Left lung (tissue), 10 donors: ENCODE data around the gene KDM8. TPM values are rescaled to one million over a fixed set of nuclear protein-coding genes. Genes with fewer than 3 reads are reported as not detected.
"Not testable (repeated sequence)": the region's sequence is repeated elsewhere in the genome, so short reads cannot be mapped to it uniquely, and the experiment has no call there.

ENCODE experiments used
- ATAC-seq: fragments of 200-7000 bp; cut with Tn5 transposase; one replicate; pipeline ENCODE4 v1.9.1; 2020; ENCODE audit warnings: moderate library complexity
- DNase-seq, 4 donors: peaks; one replicate each; pipeline ENCODE4 v3.0.0-alpha.2; 2013 to 2020
- H3K27ac ChIP-seq, 2 donors: fragments of 200-600 bp; sonication (generic) in 1 of 2; one replicate each; pipeline versions ENCODE4 v1.5.0 to v1.8.0; 2020 to 2021
- H3K27me3 ChIP-seq, 2 donors: fragments of 200-600 bp; sonication (generic) in 1 of 2; one replicate each; pipeline versions ENCODE4 v1.5.0 to v1.8.0; 2020 to 2021
- H3K36me3 ChIP-seq, 2 donors: fragments of 200-600 bp; sonication (generic) in 1 of 2; one replicate each; pipeline versions ENCODE4 v1.5.0 to v1.8.0; 2020 to 2021
- H3K4me1 ChIP-seq, 2 donors: fragments of 200-600 bp; one replicate each; pipeline ENCODE4 v1.8.0; 2021
- H3K4me3 ChIP-seq, 2 donors: fragments of 200-600 bp; sonication (generic) in 1 of 2; one replicate each; pipeline versions ENCODE4 v1.5.0 to v1.8.0; 2020 to 2021; ENCODE audit warnings: mild to moderate bottlenecking in 1 of 2
- H3K9me3 ChIP-seq, 2 donors: fragments of 200-600 bp; sonication (generic) in 1 of 2; one replicate each; pipeline versions ENCODE4 v1.5.0 to v1.8.0; 2020 to 2021
- CTCF ChIP-seq, 2 donors: fragments of 200-600 bp; sonication (generic) in 1 of 2; IDR thresholded peaks; one replicate each; pipeline versions ENCODE4 v1.5.0 to v1.8.0; 2021; ENCODE audit warnings: antibody characterized with exemption in 2 of 2
- intact Hi-C, 2 donors: fragments of 100-400 bp; cut with DNase I; formaldehyde crosslinking; loops; one replicate each; pipeline versions ENCODE4 v1.11.2 to v1.14.2; 2022
- polyA plus RNA-seq, 6 donors: library from polyadenylated mRNA; unstranded; fragments of 120-200 nt; gene quantifications; one replicate each; pipeline ENCODE4 v1.2.1, GENCODE V29; 2013; ENCODE audit not compliant: insufficient read length in 6 of 6
- total RNA-seq, 2 donors: library from RNA; stranded (reverse); fragmentation: NEBNext Ultra II Directional; extraction: Animal tissue kit (Norgen Biotek cat#: 25700); gene quantifications; one replicate each; pipeline ENCODE4 v1.2.1, GENCODE V29; 2021
- donor health status: DM: no; HTN: yes; CAD: no.
- donor health status: DM: no; HTN: no; CAD: no.

The KDM8 gene
- total and polyA plus RNA-seq, 8 donors: 5.2 to 9.9 (median 8.8) TPM

GRCh38 chr16:27246439-27246838 is 43.1 kb downstream of the KDM8 start:
- Histone ChIP-seq H3K4me3 (no peak overlapping the region), H3K4me1 (peaks cover 22 to 65% of the 10 kb centered on the region in 2 donors), H3K27ac (peak overlapping the region in 1 of 2 donors; percentile 81), H3K36me3 (no peaks in the 10 kb centered on the region), H3K27me3 (no peaks in the 10 kb centered on the region), H3K9me3 (no peaks in the 10 kb centered on the region)
- no peak for TF ChIP-seq CTCF (IDR thresholded peaks at IDR 0.05)
- intact Hi-C loops: loop anchor here in 1 of 2 donors (10.0 kb wide), 1 partner anchor 68 kb away; the partner anchor contains the start of gene IL4R
- no peak for ATAC-seq
- peak in 1 of 4 donors; percentile 28 for DNase-seq

- not testable (repeated sequence) for H3K27me3 ChIP-seq
Observed at GRCh38 chr16:27247076-27247475, 43.8 kb downstream of the KDM8 start.

GRCh38 chr16:27248036-27248435 is 44.7 kb downstream of the KDM8 start:
- H3K27ac ChIP-seq: no peak overlapping the region
- intact Hi-C loops: loop anchor here in 1 of 2 donors (10.0 kb wide), 1 partner anchor 67 kb away; the partner anchor contains the start of gene IL4R
- peaks cover 19 to 51% of the 10 kb centered on the region in 2 donors for H3K4me1 ChIP-seq
- no peak for TF ChIP-seq CTCF (IDR thresholded peaks at IDR 0.05)
- H3K36me3 ChIP-seq: peaks cover 0 to 5% of the 10 kb centered on the region in 2 donors
- H3K27me3 ChIP-seq: no peaks in the 10 kb centered on the region
- ATAC-seq: no peak
- no peaks in the 10 kb centered on the region for H3K9me3 ChIP-seq
- no peak for DNase-seq
- H3K4me3 ChIP-seq: no peak overlapping the region

More at GRCh38 chr16:27247076-27247475, 43.8 kb downstream of the KDM8 start:
- intact Hi-C loops: loop anchor here in 1 of 2 donors (10.0 kb wide), 1 partner anchor 68 kb away; the partner anchor contains the start of gene IL4R
- H3K9me3 ChIP-seq, H3K36me3 ChIP-seq, ATAC-seq, H3K4me3 ChIP-seq: not testable (repeated sequence)
- peaks cover 19 to 59% of the 10 kb centered on the region in 2 donors for H3K4me1 ChIP-seq
- DNase-seq: peak in 1 of 4 donors; percentile 28
- H3K27ac ChIP-seq: peak overlapping the region in 1 of 2 donors; percentile 81

- not testable (repeated sequence) for H3K36me3 ChIP-seq, H3K9me3 ChIP-seq, H3K27ac ChIP-seq, DNase-seq, H3K27me3 ChIP-seq, H3K4me3 ChIP-seq, ATAC-seq
- intact Hi-C loops: loop anchor here in 1 of 2 donors (10.0 kb wide), 1 partner anchor 66 kb away; the partner anchor contains the start of gene IL4R
- H3K4me1 ChIP-seq: peaks cover 12 to 50% of the 10 kb centered on the region in 2 donors
Observed at GRCh38 chr16:27248886-27249285, 45.6 kb downstream of the KDM8 start.

GRCh38 chr16:27251541-27252205 is 48.3 kb downstream of the KDM8 start:
- no peaks in the 10 kb centered on the region for H3K9me3 ChIP-seq
- no peak overlapping the region for H3K4me3 ChIP-seq
- H3K36me3 ChIP-seq: peaks cover 0 to 21% of the 10 kb centered on the region in 2 donors
- no peak for TF ChIP-seq CTCF (IDR thresholded peaks at IDR 0.05)
- H3K4me1 ChIP-seq: peaks cover 0 to 30% of the 10 kb centered on the region in 2 donors
- ATAC-seq (no peak), DNase-seq (no peak)
- intact Hi-C loops: no loop called here
- no peak overlapping the region for H3K27ac ChIP-seq
- H3K27me3 ChIP-seq: no peaks in the 10 kb centered on the region

GRCh38 chr16:27252206-27252585 is 48.9 kb downstream of the KDM8 start:
- H3K9me3 ChIP-seq: no peaks in the 10 kb centered on the region
- peaks cover 0 to 25% of the 10 kb centered on the region in 2 donors for H3K4me1 ChIP-seq
- peaks cover 0 to 26% of the 10 kb centered on the region in 2 donors for H3K36me3 ChIP-seq
- ATAC-seq (no peak), DNase-seq (no peak)
- no peak overlapping the region for H3K27ac ChIP-seq
- no peak overlapping the region for H3K4me3 ChIP-seq
- intact Hi-C loops: no loop called here
- TF ChIP-seq CTCF (IDR thresholded peaks at IDR 0.05): no peak
- no peaks in the 10 kb centered on the region for H3K27me3 ChIP-seq
